ENCODE data around the gene SMU1. TPM values are rescaled to one million over a fixed set of nuclear protein-coding genes. Genes with fewer than 3 reads are reported as not detected.
"Not testable (repeated sequence)": the region's sequence is repeated elsewhere in the genome, so short reads cannot be mapped to it uniquely, and the experiment has no call there.

Gene SMU1
- total RNA-seq, 2 experiments from 2014 or later, result 27.4 to 27.6 TPM

DNA sequence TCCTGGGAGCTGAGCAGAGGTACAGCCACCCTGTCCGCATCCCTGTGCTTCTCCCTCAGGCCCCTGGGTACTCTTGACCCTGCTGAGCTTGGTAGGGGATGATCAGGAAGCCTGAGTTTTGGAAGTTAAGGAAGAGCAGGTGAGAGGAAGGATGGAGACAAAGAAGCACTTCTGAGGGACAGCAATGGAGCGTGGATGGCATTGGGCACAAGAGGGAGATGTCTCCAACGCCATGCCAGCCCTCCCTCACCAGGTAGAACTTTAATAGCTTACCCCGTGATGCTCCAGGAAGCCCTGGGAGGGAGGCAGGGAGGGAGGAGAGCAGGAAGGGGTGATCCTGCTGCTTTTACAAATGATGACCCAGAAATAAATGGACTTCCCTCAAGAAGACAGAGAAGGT, 29.9 kb upstream of the SMU1 start:
- CTCF ChIA-PET, result interaction anchor here (0.6 to 1.1 kb wide), 2 partner anchors 53 to 86 kb away, joined by 3 to 4 read pairs; no protein-coding TSS in a partner anchor

DNA sequence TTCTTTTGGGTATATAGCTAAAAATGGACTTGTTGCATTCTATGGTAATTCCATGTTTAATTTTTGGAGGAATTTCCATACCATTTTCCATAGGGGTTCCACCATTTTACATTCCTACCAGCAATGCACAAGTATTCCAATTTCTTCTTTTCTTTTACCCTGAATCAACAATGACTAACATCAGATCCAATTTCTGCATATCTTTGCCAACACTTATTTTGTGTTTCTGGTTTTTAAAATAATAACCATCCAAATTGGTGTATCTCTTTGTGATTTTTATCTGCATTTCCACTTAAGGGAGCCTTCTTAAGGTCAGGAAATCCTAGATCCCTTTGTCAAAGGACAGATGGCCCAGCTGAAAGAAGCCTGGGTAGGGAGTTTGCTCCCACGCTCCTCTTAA, 29.5 kb upstream of the SMU1 start:
- POLR2A ChIA-PET, result no interaction called here
- CTCF ChIA-PET, result interaction anchor here (1.1 kb wide), 1 partner anchor 53 kb away, joined by 4 read pairs; no protein-coding TSS in a partner anchor

More for the DNA sequence above, 29.9 kb upstream of the SMU1 start:
- POLR2A ChIA-PET, result no interaction called here

DNA sequence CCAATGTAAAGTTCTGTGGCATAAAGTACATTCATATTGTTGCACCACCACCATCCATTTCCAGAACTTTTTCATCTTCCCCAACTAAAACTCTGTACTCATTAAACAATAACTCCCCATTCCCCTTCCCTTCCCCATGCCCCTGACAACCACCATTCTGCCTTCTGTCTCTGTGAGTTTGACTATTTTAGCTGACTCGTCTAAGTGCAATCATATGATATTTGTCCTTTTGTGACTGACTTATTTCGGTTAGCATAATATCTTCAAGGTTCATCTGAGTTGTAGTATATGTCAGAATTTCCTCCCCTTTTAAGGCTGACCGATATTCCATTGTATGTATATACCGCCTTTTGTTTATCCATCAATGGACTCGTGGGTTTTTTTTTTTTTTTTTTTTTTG, 29.0 kb upstream of the SMU1 start:
- POLR2A ChIA-PET, result no interaction called here
- CTCF ChIA-PET, result interaction anchor here (1.1 kb wide), 1 partner anchor 53 kb away, joined by 4 read pairs; no protein-coding TSS in a partner anchor

DNA sequence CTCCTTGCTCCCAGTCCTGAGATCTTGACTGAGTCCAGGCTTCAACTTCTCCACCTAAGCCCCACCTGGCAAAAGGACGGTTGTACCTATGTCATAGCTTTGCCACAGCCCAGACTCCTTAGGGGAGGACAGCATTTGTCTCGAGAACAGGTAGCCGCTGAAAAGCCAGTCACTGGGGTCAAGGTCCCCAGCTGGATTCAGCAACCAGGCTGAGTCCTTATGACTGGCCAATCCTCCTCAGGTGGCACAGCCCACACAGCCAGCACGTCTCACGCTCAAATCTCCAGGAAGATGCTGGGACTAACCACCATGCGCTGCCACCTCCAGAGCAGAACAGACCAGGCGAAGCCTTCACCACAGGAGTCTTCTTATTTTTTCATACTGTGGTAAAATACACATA, 27.9 kb upstream of the SMU1 start:
- CTCF ChIA-PET, result no interaction called here

DNA sequence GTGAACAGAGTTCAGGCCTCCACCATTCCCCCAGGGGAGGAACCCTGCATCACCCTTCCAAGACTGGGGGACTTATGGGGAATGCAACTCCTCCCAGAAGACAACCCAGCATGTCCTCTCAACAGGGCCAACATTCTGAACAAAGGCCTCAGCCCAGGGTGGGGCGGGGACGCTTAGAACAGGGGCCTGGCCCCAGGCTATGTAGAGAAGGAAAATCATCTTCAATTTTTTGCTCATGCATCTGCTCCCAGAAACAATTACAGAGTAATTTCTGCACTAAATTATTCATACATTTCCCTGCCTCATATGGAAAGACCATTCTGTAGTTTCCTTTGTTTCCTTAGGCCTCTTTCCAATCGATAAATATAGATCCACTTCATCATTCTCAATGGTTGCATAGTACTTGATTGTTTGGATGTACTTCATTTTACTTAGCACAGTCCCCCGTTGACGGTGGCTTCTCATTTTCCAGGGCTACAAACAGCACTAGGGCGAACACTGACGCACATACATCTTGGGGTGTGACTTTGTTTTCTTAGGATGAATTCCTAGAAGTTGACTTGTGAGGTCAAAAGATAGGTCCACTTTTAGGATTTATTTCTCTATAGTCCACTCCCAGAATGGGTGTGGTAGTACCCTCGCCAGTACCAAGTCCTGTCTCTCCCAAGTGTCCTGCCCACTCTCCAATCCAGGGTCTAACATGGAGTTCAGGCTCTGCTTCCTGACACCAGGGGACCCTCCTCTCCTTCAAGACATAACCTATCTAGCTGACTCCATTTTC, 27.2 kb upstream of the SMU1 start:
- ChIA-PET POLR2A (no interaction called here), CTCF (no interaction called here)

More for the DNA sequence above, 27.9 kb upstream of the SMU1 start:
- POLR2A ChIA-PET, result no interaction called here

DNA sequence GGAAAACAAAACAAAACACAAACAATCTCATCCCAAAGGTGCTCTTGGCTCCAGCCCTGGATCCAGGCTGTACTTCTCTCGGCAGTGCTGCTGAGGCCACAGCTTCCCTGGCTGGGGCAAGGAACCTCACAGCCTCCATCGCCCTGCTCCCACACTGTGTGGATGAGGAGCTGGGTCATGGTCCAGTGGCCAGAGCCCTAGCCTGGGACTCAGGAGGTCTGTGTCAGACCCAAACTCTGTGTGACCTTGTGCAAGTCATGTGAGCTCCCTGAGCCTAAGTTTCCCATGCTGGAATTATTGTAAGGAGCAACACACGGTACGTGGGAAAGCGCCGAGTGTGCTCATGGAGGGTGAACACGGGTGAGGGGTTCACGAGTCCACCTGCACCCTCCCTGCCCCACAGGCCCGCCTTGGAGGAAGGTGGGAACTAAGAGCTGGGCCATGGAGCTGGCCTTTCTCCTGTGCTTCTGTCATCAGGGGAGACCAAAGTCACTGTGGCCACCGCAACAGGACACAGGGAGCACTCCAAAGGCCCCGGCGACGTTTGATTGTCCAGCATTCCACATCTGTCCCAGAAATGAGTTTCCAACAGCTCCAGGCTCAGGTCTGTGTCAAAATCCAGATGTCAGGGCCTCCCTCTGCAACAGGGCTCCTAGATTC, 26.2 kb upstream of the SMU1 start:
- ChIA-PET CTCF (no interaction called here), POLR2A (no interaction called here)

DNA sequence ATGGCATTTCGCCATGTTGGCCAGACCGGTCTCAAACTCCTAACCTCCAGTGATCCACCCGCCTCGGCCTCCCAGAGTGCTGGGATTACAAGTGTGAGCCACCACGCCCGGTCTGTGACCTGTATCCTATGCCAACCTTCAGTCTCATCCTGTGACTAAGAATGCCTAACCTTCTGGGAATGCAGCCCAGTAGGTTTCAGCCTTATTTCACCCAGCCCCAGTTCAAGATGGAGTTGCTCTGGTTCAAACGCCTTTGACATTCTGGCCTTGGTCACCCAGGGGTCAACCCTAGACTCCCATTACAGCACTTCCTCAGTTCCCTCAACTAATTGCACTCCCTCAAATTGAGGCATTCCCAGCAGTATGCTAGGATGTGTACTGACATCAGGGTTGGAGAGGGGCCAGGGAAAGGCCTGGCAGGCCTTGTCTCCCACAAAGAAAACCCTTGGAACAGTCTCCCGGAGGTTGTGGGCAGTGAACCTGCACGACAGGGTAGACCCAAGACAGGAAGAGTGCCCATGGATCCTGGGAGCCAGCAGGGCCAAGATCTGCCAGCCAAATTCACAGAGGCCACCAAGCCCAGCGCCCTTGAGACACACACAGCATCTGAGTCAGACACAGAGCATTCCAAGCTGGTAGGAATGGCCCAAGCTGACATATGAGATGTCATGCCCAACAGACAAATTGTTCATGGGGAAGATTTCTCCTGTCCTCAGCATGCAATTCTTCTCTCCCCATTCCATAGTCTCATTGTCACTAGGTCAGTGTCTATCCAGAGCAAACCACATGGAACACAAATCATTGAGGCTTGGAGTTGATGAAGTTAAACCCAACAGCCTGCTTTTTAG, 24.9 kb upstream of the SMU1 start:
- POLR2A ChIA-PET, result no interaction called here
- CTCF ChIA-PET, result no interaction called here

DNA sequence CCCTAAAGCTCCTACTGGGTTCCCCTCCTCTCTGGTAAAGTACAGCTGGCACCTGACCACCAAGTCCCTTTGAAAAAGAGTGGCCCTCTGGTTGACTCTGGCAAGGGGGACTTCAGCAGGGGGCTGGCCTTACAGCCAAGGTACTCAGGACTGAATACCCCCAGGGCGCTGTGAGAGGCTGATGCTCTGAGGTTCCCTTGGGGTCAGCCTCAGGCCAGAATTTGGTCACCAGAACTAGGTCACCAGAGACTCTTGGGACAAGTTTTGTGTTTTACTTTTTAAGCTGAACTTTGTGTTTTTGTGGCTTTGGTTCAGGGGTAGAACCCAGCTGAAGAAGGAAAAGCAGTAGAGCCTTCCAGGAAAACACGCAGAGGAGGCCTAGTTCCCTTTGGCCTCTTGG, 23.3 kb upstream of the SMU1 start:
- CTCF ChIA-PET, result no interaction called here
- POLR2A ChIA-PET, result no interaction called here

DNA sequence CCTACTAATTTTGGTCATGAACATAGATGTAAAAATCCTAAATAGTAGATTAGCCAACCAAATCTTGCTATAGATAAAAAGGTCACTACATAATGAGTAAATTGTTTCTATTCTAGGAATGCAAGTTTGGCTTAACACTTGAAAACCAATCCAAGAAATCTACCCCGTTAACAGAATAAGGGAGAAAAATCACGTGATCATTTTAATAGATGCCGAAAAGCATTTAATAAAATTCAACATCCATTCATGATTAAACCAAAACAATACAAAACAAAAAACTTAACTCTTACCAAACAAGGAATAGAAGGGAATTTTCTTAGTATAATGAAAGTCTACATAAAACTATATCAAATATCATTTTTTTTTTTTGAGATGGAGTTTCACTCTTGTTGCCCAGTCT, 20.7 kb upstream of the SMU1 start:
- CTCF ChIA-PET, result no interaction called here
- POLR2A ChIA-PET, result no interaction called here

DNA sequence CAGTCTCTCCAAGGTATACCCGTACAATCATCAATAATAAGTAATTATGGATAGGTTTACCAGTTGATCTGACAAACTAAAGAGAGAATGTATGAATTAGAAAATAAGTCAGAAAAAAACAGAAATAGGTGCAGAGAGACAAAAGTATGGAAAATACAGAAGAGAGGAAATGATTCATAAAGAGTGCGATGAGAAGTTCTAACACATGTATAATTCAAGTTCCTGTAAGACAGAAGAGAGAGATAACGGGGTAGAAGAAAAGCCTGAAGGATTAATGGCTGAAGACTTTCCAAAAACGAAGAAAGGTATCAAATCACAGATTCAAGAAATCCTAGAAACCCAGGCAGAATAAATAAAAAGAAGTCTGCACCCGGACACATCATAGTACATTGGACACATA, 16.2 kb upstream of the SMU1 start:
- POLR2A ChIA-PET, result no interaction called here
- CTCF ChIA-PET, result no interaction called here

DNA sequence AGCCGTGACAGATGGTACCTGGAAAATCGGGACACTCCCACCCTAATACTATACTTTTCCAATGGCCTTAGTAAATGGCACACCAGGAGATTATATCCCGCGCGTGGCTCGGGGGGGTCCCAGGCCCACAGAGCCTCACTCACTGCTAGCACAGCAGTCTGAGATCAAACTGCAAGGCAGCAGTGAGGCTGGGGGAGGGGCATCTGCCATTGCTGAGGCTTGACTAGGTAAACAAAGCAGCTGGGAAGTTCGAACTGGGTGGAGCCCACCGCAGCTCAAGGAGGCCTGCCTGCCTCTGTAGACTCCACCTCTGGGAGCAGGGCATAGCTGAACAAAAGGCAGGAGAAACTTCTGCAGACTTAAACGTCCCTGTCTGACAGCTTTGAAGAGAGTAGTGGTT, 9.2 kb upstream of the SMU1 start:
- CTCF ChIA-PET, POLR2A ChIA-PET: not testable (repeated sequence)

DNA sequence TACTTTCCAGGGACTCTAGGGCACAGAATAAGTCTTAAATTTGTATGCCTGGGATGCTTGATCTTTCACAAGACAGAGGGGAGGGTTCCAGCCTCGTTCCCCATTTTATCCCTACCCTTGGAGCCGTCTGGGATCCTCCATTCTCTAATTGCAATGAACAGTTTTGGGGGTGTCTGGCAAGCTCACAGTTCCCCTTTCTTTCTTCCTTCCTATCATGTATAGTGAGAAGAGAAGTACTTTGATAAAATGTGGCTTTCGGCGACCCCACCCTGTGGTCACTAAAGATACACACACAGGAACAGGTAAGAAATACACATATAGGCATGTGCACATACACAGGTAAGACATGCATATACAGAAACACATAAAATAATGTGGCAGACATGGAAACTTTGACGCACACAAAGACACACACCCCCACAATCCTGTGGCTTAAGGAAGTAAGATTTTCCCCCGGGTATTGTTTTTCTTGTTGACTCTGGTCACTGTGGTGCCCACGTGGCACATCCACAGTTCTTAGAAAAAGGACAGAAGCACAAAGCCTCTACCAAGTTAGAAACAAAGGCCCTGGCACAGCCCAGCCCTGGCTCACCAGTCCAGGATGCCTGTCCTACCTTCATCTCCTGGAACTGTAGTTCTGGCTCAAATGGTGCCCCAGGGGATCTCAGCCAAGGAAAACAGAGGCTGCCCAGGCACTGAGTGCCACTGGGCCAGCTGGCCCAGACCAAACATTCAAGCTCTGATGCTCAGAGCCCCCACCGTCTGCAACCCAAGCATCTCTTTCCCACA, 6.3 kb upstream of the SMU1 start:
- CTCF ChIA-PET, result interaction anchor here (0.6 to 2.0 kb wide), 3 partner anchors 87 to 143 kb away, joined by 3 to 6 read pairs (median 3); no protein-coding TSS in a partner anchor
- POLR2A ChIA-PET, result no interaction called here

DNA sequence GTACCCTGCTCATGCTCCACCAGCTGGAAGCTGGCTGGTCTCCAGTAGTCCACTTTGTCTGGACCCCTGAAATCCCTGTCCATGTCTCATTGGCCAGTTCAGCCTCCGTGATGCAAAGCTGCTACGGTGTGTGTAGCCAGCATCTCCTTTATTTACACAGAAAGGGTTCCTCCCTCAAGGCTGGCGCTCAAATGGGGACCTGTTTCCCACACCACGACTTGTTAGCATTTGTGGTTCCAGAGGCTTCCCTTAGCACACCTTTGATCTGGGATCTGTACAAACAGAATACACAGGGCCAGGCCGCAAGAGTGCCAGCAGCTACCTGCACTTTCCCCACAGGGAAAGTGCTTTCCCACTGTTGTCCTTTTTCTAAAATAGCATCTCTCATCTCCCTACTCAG, 5.7 kb upstream of the SMU1 start:
- CTCF ChIA-PET, result interaction anchor here (0.6 to 1.1 kb wide), 2 partner anchors 88 to 89 kb away, joined by 3 read pairs; no protein-coding TSS in a partner anchor
- POLR2A ChIA-PET, result no interaction called here

DNA sequence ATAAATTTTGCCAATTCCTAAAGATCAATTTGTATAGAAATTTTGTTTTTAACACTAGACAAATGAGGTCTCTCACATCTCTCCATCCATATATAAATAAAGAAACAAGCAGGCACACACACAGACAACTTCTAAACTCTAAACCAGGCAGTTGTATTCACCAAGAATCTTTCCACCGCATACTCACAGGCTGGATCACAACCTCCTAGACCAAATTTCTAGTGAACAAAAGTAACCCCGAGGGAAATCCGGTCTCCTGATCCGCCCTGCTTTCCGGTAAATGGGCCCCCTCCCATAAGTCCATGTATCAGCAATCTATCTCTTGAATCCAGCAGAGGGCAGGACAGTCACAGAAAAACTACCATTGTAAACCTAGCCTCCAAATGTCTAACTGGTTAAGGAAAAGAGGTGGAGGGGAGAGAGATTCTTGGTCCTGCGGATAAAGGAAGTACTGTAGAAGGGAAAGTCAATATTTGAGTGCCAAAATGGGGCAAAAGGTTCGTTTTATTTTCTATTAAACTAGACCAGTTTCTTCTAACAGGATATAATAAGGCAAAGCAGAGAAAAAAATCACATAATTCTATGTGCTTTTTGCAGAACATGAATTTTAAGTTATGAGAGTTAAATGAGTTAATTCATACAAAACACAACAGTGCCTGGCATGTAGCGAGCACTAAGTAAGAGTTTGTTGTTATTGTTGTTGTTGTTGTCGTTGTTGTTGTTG, 4.8 kb upstream of the SMU1 start:
- POLR2A ChIA-PET, result no interaction called here
- CTCF ChIA-PET, result interaction anchor here (0.7 to 1.1 kb wide), 2 partner anchors 89 to 90 kb away, joined by 3 read pairs; no protein-coding TSS in a partner anchor

DNA sequence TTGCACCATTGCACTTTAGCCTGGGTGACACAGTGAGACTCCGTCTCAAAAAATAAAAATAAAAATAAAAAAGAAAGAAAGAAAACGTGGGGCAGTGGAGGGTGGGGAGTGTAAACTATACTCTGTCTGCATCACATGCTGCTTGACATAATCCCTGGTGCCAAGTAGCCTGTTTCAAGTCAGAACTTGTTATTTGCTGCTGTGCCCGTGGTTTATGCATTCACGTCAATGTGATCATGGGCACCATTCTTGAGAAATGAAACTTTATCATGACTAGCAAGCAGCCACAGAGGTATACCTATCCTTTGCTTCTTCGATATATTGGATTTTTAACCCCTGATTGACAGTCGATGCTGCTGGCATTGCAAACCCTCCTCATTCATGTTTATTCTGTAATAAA, 4.1 kb upstream of the SMU1 start:
- CTCF ChIA-PET, result interaction anchor here (0.7 kb wide), 1 partner anchor 90 kb away, joined by 3 read pairs; no protein-coding TSS in a partner anchor
- POLR2A ChIA-PET, result no interaction called here

DNA sequence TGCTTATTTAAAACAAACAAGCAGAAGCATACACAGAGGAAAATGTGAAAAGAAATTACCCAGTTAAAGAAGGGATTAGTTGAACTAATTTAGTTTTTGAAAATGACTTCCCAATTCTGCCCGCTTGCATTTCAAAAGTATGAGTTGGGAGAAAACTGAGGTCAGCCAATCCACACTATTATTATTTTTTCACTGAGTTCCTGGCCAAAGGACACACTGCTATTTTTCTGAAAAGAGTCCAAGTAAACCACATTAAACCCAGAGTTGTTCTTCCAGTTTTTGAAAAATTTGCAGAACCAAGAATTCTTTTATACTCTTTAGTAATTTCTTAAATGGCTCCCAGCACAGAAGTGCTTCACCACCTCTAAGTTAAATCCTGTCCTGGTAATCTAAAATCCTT, 7.5 kb downstream of the SMU1 start:
- POLR2A ChIA-PET, result no interaction called here
- CTCF ChIA-PET, result no interaction called here

DNA sequence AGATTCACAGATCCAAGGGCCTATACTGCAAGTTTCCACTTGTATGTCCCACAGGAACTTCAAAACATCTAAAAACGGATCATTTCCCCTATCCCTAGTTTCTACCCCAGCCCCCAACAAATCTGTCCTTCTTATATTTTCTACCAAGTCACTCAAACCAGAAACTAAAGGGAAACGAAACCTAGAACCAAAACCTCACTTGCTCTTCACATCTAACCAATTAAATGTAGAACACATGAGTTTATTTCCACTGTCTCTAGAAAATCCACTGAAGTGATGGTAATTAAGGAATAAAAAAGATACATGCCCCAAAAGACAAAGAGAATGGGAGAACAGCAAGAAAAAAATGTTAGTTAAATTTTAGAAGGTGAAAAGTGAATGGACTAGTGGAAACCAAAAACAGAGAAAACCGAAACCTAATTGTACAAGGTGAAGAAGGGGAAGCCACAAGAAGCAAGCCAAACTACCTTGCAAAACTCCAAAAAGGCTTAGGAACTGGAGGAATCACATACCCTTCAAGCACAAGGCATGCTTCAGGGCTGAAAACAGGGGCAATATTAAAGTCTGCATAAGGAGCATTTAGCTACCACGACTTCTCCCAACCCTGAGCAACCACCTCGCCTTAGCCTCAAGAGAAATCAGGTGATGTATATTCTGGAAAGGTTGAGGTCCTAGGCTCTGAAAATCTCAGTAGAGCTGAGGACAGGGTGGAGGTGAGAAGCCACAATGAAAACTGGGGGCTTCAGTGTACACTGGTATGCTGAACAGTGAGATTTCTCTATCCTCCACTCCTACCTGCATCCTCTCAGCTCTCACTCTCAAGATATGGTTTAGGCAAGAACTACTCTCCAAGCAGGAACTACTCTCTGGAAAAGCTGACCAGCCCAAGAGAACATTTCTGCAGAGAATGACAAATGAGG, 11.1 kb downstream of the SMU1 start:
- POLR2A ChIA-PET, result no interaction called here
- CTCF ChIA-PET, result no interaction called here

DNA sequence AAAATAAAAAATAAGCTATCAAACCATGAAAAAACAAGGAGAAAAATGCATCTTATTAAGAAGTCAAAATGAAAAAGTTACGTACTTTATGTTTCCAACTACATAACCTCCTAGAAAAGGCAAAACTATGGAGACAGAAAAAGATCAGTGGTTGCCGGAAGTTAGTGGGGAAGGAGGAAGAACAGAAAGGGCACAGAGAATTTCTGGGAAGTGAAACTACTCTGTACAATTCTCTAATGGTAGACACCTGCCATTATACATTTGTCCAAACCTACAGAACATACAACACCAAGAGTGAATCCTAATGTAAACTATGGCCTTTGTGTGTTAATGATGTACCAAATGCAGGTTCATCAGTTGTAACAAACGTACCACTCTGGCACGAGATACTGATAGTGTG, 25.3 kb downstream of the SMU1 start:
- ChIA-PET CTCF (no interaction called here), POLR2A (no interaction called here)

All from activated CD8-positive, alpha-beta memory T cell treated with anti-CD3 and anti-CD28 coated beads for 36 hours (primary cell).